OCI-LY7 (cell line): ENCODE measurements around the gene EDAR.

Experiments
- EZH2phosphoT487 ChIP-seq: fragments of 200-600 bp; sonication (generic); IDR thresholded peaks from 2 replicates; pipeline ENCODE4 v1.6.1; 2018; ENCODE audit warnings: low read depth, borderline replicate concordance, mild to moderate bottlenecking, mixed run types, antibody characterized with exemption, low read length, moderate library complexity, mixed read lengths
- TF ChIP-seq, protein P1 (sequence below): fragments of 200-600 bp; sonication (generic); conservative IDR thresholded peaks from 2 replicates; pipeline ENCODE4 v1.5.1; 2014; ENCODE audit warnings: mild to moderate bottlenecking, antibody characterized with exemption, low read length, moderate library complexity, mixed read lengths

DNA sequence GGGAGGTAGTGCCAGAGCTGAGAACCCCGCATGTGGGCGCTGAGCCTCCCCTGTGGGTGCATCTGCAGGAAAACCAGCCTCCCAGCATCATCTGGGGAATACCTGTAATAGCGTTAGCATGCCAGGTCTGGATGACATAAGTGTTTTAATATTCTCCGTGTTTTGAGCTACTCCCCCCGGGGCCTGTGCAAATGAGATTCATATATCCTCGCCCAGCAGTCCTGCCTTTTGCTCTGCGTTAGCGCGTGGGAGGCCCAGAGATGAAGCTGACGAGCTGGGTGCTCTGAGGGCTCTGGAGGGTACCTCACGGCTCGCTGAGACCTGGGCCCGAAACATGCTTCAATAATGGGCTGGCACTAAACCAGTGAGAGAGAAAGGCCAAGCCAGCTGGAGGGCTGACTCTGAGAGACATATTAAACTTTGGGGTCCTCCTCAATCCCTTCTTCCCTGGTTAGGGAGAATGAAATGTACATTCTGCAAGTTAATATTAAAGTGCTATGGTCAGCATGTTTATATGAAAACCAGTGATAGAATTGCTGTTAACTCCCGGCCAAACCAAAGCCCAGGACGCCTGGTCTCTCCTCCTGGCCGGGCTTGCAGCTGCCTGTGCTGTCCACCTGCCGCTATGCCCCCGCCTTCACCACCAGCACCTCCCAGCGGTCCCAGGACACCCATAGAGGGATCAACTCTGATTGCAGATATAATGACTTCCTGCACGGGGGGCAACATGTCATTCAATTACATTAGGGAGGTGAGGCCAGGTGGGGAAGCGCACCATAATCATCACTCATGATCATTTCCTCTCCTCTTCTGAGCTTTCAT, 77.0 kb downstream of the EDAR start:
- TF ChIP-seq EZH2phosphoT487 = no peak
- TF ChIP-seq, protein P1, sequence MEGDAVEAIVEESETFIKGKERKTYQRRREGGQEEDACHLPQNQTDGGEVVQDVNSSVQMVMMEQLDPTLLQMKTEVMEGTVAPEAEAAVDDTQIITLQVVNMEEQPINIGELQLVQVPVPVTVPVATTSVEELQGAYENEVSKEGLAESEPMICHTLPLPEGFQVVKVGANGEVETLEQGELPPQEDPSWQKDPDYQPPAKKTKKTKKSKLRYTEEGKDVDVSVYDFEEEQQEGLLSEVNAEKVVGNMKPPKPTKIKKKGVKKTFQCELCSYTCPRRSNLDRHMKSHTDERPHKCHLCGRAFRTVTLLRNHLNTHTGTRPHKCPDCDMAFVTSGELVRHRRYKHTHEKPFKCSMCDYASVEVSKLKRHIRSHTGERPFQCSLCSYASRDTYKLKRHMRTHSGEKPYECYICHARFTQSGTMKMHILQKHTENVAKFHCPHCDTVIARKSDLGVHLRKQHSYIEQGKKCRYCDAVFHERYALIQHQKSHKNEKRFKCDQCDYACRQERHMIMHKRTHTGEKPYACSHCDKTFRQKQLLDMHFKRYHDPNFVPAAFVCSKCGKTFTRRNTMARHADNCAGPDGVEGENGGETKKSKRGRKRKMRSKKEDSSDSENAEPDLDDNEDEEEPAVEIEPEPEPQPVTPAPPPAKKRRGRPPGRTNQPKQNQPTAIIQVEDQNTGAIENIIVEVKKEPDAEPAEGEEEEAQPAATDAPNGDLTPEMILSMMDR = no peak
